Upper lobe of left lung (tissue), 6 donors: Measurements from ENCODE around the gene CEP63. TPM values are rescaled to one million over a fixed set of nuclear protein-coding genes. Genes with fewer than 3 reads are reported as not detected.
"Not testable (repeated sequence)": the region's sequence is repeated elsewhere in the genome, so short reads cannot be mapped to it uniquely, and the experiment has no call there.

Experiments used
- ATAC-seq, 2 donors: fragments of 200-7000 bp; cut with Tn5 transposase; one replicate each; pipeline ENCODE4 v1.9.1; 2022; ENCODE audit warnings: mild to moderate bottlenecking in 2 of 2, moderate library complexity in 2 of 2; ENCODE audit not compliant: low FRiP score in 2 of 2
- DNase-seq, 2 donors: peaks; one replicate each; pipeline ENCODE4 v3.0.0-alpha.2; 2019 to 2020
- H3K27ac ChIP-seq, 4 donors: fragments of 200-600 bp; sonication (generic); one replicate each; pipeline ENCODE4 v1.5.1; 2016 to 2019
- H3K27me3 ChIP-seq, 4 donors: fragments of 200-600 bp; sonication (generic); one replicate each; pipeline ENCODE4 v1.5.1; 2017 to 2019
- H3K36me3 ChIP-seq, 4 donors: fragments of 200-600 bp; sonication (generic); one replicate each; pipeline ENCODE4 v1.5.1; 2016 to 2019
- H3K4me1 ChIP-seq, 4 donors: fragments of 200-600 bp; sonication (generic); one replicate each; pipeline ENCODE4 v1.5.1; 2018 to 2019
- H3K4me3 ChIP-seq, 4 donors: fragments of 200-600 bp; sonication (generic); one replicate each; pipeline ENCODE4 v1.5.1; 2017 to 2019; ENCODE audit warnings: mild to moderate bottlenecking in 2 of 4, moderate library complexity in 1 of 4
- H3K9me3 ChIP-seq, 4 donors: fragments of 200-600 bp; sonication (generic); one replicate each; pipeline ENCODE4 v1.5.1; 2018 to 2019
- EP300 ChIP-seq, 4 donors: sonication (generic); formaldehyde crosslinking; IDR thresholded peaks; one replicate each; pipeline ENCODE4 v1.5.1; 2017; ENCODE audit warnings: antibody characterized with exemption in 4 of 4, control low read depth in 2 of 4
- POLR2A ChIP-seq, 4 donors: fragments of 450-650 bp; IDR thresholded peaks; one replicate each; pipeline ENCODE4 v1.5.1; 2016 to 2017; ENCODE audit warnings: antibody characterized with exemption in 4 of 4, mild to moderate bottlenecking in 2 of 4
- POLR2AphosphoS5 ChIP-seq, 2 donors: sonication (generic); formaldehyde crosslinking; IDR thresholded peaks; one replicate each; pipeline ENCODE4 v1.5.1; 2017; ENCODE audit warnings: antibody characterized with exemption in 2 of 2
- WGBS, 2 donors: methylation state at CpG; one replicate each; pipeline ENCODE4 v1.1.5; 2017 to 2018; 5-methylcytosine and 5-hydroxymethylcytosine counted together
- total RNA-seq, 6 donors: library from RNA; depleted of rRNA in 4 of 6; stranded (reverse); fragments of >200 nt in 4 of 6; gene quantifications; one replicate each; pipeline versions ENCODE4 v1.1.0 to v1.2.1, GENCODE V29; 2016 to 2021
- TF ChIP-seq, protein P1 (sequence below), 6 experiments: fragments of 450-650 bp in 4 of 6; fragments of 200-600 bp in 2 of 6; sonication (generic) in 2 of 6; IDR thresholded peaks; one replicate each; pipeline ENCODE4 v1.5.1; 2016 to 2019; ENCODE audit warnings: antibody characterized with exemption in 6 of 6
- donor health status: DM: no; HTN: no; CAD: no; lungs with moderate emphysema.
- donor health status: DM: no; HTN: yes; CAD: no; lungs with severe emphysema.

CEP63 gene
- total RNA-seq, 6 donors from 2014 or later, result 13.8 to 44.0 (median 20.6) TPM

DNA sequence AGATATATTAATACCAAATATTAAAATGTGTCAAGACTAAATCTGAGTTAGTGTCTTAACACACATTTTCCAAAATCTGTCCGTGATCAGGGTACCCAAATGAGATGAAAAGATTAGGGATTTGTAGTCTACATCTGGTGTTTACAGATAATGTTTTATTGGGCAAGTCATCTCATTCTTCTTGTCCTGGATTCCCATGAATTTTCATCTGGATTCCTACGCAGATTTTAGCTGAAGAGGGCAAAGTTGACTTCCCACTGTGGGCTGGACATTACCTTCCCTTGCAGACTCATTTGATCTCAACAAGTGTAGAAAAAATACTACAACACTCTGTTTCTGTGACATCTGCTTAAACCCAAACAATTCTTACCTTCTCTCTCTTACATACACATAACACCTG, 79.1 kb downstream of the CEP63 start:
- WGBS, 2 donors, result 91 to 94% methylated on average over 2 of the region's 2 CpGs
- no peaks in the 10 kb centered on the region for H3K27me3 ChIP-seq
- TF ChIP-seq POLR2A (IDR thresholded peaks at IDR 0.05) (no peak), POLR2AphosphoS5 (IDR thresholded peaks at IDR 0.05) (no peak), EP300 (IDR thresholded peaks at IDR 0.05) (no peak)
- TF ChIP-seq, protein P1, sequence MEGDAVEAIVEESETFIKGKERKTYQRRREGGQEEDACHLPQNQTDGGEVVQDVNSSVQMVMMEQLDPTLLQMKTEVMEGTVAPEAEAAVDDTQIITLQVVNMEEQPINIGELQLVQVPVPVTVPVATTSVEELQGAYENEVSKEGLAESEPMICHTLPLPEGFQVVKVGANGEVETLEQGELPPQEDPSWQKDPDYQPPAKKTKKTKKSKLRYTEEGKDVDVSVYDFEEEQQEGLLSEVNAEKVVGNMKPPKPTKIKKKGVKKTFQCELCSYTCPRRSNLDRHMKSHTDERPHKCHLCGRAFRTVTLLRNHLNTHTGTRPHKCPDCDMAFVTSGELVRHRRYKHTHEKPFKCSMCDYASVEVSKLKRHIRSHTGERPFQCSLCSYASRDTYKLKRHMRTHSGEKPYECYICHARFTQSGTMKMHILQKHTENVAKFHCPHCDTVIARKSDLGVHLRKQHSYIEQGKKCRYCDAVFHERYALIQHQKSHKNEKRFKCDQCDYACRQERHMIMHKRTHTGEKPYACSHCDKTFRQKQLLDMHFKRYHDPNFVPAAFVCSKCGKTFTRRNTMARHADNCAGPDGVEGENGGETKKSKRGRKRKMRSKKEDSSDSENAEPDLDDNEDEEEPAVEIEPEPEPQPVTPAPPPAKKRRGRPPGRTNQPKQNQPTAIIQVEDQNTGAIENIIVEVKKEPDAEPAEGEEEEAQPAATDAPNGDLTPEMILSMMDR (IDR thresholded peaks at IDR 0.05), result no peak
- peaks cover 0 to 11% (median under 1%) of the 10 kb centered on the region in 4 donors for H3K36me3 ChIP-seq
- H3K4me3 ChIP-seq, result no peak overlapping the region
- DNase-seq (no peak), ATAC-seq (no peak)
- H3K4me1 ChIP-seq, result no peaks in the 10 kb centered on the region
- peaks cover 0 to 11% (median 3%) of the 10 kb centered on the region in 4 donors for H3K9me3 ChIP-seq
- no peak overlapping the region for H3K27ac ChIP-seq

DNA sequence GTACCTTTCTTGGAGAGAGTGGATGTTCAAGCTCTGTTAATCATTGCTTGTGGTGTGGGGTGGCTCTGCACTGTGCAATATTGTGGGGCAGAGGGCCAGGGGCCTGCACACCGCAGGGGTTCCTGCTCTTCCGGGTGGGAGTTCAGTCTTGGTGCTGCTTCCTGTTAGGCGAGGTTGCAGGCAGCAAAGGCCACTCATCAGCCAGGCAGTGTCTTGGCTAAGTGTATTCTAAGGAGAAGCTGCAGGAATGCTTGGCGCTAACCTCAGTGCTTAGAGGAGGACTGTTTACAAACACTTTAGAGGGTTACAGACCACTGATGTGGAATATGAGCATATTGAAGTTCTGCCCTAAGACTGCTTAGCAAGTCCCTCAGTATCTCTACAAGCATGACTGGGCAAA, 81.7 kb downstream of the CEP63 start:
- ATAC-seq (no peak), DNase-seq (no peak)
- no peaks in the 10 kb centered on the region for H3K36me3 ChIP-seq
- H3K27me3 ChIP-seq, result no peaks in the 10 kb centered on the region
- H3K4me1 ChIP-seq, result no peaks in the 10 kb centered on the region
- peaks cover 0 to 17% (median 3%) of the 10 kb centered on the region in 4 donors for H3K9me3 ChIP-seq
- H3K4me3 ChIP-seq, result no peak overlapping the region
- no peak overlapping the region for H3K27ac ChIP-seq
- TF ChIP-seq POLR2A (IDR thresholded peaks at IDR 0.05), result no peak
- 39 to 42% methylated on average over 3 to 4 of the region's 4 CpGs for WGBS, 2 donors

DNA sequence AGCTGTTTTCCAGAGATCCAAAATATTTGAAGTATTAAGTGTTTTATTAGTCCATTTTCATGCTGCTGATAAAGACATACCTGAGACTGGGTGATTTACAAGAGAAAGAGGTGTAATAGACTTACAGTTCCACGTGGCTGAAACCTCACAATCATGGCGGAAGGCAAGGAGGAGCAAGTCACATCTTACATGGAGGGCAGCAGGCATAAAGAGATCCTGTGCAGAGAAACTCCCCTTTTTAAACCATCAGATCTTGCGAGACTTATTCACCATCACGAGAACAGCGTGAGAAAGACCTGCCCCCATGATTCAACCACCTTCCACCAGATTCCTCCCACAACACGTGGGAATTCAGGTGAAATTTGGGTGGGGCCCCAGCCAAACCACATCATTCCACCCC, 82.9 kb downstream of the CEP63 start:
- 79 to 87% methylated on average over 6 of the region's 6 CpGs for WGBS, 2 donors

DNA sequence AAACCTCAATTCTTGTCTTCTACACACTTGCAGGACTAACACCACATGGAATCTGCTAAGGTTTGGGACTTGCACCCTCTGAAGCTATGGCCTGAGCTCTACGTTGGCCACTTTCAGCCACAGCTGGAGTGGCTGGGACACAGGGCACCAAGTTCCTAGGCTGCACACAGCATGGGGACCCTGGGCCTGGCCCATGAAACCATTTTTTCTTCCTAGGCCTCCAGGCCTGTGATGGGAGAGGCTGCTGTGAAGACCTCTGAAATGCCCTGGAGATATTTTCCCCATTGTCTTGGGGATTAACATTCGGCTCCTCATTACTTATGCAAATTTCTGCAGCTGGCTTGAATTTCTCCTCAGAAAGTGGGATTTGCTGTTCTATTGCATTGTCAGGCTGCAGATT, 84.0 kb downstream of the CEP63 start:
- H3K9me3 ChIP-seq, result peaks cover 0 to 17% (median 5%) of the 10 kb centered on the region in 4 donors
- not testable (repeated sequence) for H3K27ac ChIP-seq, H3K36me3 ChIP-seq, H3K27me3 ChIP-seq, DNase-seq, H3K4me3 ChIP-seq, H3K4me1 ChIP-seq, ATAC-seq
- WGBS, 2 donors, result 94 to 95% methylated on average over 2 of the region's 2 CpGs

More for the DNA sequence above, 82.9 kb downstream of the CEP63 start:
- no peak for TF ChIP-seq POLR2AphosphoS5 (IDR thresholded peaks at IDR 0.05)
- no peak for TF ChIP-seq EP300 (IDR thresholded peaks at IDR 0.05)
- no peak for TF ChIP-seq POLR2A (IDR thresholded peaks at IDR 0.05)
- TF ChIP-seq, protein P1 (IDR thresholded peaks at IDR 0.05), result no peak
- ATAC-seq (no peak), DNase-seq (no peak)
- Histone ChIP-seq H3K27ac (no peak overlapping the region), H3K27me3 (no peaks in the 10 kb centered on the region), H3K36me3 (no peaks in the 10 kb centered on the region), H3K4me1 (no peaks in the 10 kb centered on the region), H3K9me3 (peaks cover 0 to 17% (median 5%) of the 10 kb centered on the region in 4 donors), H3K4me3 (no peak overlapping the region)

DNA sequence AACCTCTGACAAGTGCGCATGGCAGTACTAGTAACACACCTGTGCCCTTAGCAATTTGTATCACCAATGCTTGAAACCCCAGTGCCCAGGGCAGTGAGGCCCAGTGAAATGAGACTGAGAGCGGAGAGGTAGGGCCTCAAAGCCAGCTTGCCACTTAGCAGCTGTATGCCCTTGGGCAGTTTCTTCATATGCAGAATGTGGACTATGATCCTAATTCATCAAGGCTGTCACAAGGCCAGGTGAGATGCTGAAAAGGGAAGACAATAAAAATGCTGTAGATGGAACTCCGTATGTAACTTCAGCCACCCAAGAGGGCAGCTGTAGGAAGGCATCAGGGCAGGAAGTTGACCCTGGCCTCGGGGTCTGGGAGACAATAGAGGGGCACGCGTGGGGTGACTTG, 90.6 kb downstream of the CEP63 start:
- ATAC-seq (no peak), DNase-seq (no peak)
- WGBS, 2 donors, result 79 to 81% methylated on average over 6 of the region's 6 CpGs
- no peaks in the 10 kb centered on the region for H3K36me3 ChIP-seq
- H3K9me3 ChIP-seq, result peaks cover 0 to 3% (median 0%) of the 10 kb centered on the region in 4 donors
- H3K27ac ChIP-seq, result no peak overlapping the region
- H3K4me1 ChIP-seq, result no peaks in the 10 kb centered on the region
- H3K27me3 ChIP-seq, result no peaks in the 10 kb centered on the region
- TF ChIP-seq, protein P1 (IDR thresholded peaks at IDR 0.05), result no peak
- TF ChIP-seq POLR2AphosphoS5 (IDR thresholded peaks at IDR 0.05) (no peak), EP300 (IDR thresholded peaks at IDR 0.05) (no peak), POLR2A (IDR thresholded peaks at IDR 0.05) (no peak)
- H3K4me3 ChIP-seq, result no peak overlapping the region

DNA sequence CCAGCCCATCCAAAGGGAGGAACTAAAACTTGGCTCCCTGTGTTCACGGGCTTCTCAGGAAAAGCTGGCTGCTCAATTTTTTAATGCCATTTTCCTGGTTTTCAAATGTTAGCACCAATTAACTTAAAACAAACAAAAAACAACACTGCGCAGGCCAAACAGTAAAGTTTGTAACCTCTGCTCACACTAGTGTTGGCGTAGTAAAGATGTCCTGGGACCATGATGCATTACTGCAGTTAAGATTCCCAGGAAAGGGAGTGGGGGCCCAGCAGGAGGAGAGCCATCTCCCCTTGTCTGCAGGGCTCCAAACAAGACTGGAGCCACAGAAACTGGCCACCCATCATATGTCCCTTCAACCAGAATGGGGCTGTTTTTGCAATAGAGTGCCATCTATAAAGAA, 91.0 kb downstream of the CEP63 start:
- Histone ChIP-seq H3K27me3 (no peaks in the 10 kb centered on the region), H3K27ac (no peak overlapping the region), H3K4me3 (no peak overlapping the region), H3K36me3 (no peaks in the 10 kb centered on the region), H3K4me1 (no peaks in the 10 kb centered on the region), H3K9me3 (peaks cover 0 to 3% (median 0%) of the 10 kb centered on the region in 4 donors)
- TF ChIP-seq EP300 (IDR thresholded peaks at IDR 0.05) (no peak), POLR2A (IDR thresholded peaks at IDR 0.05) (no peak), POLR2AphosphoS5 (IDR thresholded peaks at IDR 0.05) (no peak)
- TF ChIP-seq, protein P1 (IDR thresholded peaks at IDR 0.05), result no peak
- whole genome bisulfite sequencing, 2 donors, result 92 to 97% methylated on average over 3 of the region's 3 CpGs
- ATAC-seq (no peak), DNase-seq (no peak)
